NCI-H446 (cell line): Measurements from ENCODE around the gene FFAR2.
A peak's percentile ranks its signal among the peaks of the same experiment; 100 is the strongest.

Experiments used
- DNase-seq, 2 experiments: peaks; one replicate each; lab custom pipeline; 2025; lab: John Stamatoyannopoulos, UW

FFAR2 gene

DNA sequence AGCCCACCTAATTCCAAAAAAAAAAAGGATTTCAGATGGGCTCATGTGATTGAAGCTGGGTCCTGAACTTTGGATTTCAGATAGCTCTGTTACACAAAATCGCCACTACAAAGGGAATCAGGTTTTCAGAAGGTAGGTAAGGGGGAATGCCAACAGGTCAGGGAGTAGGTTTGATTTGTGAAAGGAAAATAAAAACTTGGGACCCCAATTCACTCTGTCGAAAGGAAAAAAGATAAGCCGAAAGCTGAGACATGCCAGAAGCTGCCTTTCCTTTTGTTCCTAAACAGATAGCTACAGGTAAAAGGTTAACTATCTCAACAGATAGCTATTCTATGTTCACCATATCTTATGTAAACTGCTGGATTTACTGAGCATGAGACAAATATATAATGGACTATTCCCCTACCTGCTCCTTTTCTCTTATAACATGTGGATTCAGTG is 38.2 kb downstream of the FFAR2 start:
- DNase-seq = no peak

DNA sequence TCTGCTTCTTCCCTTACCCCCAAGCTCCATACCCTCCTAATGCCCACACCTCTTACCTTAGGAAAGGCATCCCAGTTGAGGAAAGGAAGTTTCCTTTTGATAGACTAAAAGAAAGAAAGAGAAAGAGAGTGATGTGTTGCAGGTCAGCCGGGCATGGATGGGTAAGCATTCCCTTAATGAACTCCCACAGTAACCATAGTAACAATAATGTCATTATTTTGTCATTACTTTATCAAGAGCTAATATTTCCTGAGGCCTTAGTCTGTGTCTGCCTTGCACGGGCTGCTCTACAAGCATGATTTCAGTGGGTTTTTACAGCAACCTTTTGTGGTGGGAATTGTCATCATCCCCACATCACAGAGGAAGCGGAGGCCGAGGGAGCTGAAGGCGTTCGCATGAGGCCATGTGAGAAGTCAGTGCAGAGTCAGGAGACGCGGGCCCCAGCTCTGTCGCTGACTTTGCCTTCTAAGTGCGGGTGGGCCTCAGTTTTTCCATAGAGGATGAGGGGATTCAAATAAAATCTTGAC is 39.7 kb downstream of the FFAR2 start:
- no peak for DNase-seq

DNA sequence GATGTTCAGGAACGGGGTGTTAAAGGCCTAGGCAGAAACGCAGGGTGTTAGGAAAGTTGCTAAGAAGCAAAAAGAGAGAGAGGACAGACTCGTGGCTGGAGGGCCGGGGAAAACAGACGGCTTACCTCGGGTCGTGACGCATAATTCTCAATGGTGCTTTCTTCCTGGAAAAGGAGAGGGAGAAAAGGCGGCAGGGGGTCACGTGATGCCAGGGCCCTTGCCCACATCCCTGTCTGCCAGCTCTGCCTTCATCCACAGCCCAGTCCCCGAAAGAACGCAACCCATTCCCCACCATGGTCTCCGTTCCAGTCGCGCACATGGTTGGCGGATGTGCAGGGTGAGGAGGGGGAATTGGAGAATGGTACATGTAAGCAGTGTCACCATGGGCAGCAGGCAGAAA is 40.6 kb downstream of the FFAR2 start:
- no peak for DNase-seq

DNA sequence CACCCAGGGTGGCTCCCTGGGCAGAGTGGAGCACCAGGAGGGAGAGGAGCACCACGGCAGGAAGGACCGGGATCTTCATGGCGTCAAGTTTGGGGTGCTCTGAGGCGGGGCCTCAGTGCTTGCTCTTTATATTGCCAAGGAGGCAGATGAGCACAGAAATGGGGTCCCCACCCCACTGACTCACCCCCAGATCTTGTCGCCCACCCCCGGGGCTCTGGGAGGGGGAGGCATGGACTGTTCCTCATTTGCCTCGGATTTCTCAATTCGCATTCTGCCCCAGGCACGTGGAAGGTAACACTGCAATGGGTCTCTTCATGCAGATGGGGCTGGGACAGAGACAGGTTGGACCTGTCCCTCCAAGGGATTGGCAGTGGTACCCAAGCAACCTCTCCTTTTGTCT is 42.3 kb downstream of the FFAR2 start, which contains the start of gene KRTDAP:
Gene KRTDAP, minus strand, starts transcription at position 101 of the 400 bp plus-strand sequence. Its CDS starts 22 bp downstream, at position 79.
- DNase-seq = no peak

DNA sequence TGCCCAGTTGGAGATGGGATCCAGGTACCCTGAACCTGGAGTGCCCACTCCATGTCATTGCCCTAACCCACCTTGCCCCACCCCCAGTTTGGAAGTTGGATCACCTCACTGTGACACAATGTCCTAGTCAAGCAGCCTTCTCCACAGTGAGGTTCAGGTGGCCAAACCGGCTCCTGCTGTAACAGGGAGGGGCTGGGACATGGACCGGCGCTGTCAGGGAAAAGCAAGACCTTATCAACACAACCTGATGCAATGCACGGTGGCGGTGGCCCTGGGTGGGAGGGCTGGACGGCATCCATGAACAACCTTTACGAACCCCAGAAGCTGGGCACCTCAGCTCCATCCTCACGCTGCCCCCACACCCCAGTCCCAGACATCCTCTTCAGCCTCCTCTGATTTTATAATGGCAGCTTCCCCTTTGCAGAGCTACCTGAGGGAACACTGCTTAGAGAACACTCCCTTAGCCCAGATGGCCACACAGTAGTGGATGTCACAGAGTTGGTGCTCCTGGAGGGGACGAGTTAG is 43.8 kb downstream of the FFAR2 start:
- no peak for DNase-seq

DNA sequence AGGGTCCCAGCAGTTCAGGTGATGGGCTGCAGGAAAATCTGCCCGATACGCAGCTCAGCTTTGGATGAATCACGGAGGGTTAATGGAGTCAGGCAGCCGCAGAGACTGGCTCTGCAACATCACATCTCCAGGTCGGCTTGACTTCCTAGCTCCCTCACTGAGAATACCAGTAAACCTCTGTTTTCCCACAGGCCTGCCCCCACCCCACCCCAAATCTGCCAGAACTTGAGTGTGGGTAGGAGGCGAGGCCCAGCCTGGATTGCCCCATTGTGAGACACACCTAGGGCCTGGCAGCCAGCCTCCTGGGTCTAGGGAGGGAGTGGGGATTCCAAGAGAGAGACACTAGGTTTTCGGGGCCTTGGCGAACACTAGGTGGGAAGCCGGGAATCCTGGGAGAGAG is 45.9 kb downstream of the FFAR2 start:
- no peak for DNase-seq

DNA sequence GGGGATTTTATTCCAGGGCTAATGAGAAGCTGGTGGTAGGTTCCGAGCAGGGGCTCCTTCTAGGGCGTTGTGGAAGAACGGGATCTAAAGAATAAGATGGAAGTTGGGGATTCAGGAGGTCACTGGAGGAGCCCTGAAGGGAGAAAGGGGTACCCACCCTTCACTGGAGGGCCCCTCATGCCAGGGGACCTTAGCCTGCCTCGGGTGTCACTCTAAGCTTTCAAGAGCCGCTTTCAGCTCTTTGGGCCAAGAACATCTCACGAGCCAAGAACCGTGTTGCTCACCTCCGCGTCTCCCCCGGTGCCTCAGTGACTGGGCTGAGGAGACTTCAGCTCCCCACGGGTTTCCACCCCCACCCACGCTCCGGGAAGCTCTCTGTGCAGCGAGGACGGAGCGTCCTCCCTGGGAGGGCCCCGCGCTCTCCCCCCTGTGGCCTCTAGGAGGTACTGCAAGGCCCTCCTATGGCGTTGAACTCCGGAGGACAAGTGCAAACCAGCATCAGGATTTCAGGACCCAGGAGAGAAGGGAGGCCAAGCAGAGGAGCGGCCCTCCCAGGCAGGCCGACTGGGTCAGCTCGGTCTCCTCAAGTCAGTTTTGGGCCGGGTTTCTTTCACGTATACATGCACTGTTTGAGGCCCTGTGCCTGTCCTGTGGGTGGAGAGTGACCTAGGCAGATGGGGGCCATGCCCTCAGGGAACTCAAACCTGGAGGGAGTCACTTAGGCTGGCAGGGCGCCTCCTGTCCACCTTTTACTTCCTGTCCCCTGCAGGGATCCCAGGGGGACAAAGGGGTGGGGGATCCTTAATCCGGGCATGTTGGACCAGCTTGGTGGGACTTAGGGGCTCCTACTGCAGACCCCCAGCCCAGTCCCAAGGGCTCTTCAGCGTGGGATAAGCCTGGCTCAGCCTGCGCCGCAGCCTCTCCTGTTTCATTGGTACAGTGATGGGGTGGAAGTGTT is 47.3 kb downstream of the FFAR2 start:
- peak in 1 of 2 experiments; percentile 66 for DNase-seq

DNA sequence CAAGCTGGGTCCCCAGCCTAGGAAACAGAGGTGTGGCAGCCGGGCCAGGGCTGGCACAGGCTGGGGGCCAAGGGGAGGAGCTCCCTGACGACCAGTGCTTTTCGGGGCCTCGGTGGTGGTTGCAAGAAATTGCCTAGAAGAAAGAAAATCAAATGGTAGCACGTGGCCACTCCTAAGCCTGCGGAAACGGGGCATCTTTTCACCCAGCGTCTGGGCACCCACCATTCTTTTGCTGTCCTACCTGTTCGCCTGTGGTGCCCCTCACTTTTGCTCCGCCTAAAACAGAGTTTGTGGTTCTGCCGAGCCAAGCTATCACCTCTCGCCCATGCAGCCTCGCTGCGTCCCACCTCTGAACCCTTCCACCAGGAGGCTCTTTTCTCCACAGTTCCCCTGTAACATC is 49.3 kb downstream of the FFAR2 start:
- DNase-seq = no peak

DNA sequence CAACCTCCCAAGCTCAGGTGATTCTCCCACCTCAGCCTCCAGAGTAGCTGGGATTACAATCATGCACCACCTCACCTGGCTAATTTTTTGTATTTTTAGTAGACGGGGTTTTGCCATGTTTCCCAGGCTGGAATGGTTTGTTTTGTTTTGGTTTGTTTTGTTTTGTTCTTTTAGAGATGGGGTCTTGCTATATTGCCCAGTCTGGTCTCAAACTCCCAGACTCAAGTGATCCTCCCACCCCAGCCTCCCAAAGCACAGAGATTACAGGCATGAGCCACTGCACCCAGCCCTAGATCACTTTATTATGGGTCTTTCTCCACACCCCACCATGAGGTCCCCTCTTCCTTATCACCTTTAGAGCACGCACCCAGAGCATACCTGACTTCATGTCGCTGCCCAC is 50.2 kb downstream of the FFAR2 start:
- DNase-seq = no peak

DNA sequence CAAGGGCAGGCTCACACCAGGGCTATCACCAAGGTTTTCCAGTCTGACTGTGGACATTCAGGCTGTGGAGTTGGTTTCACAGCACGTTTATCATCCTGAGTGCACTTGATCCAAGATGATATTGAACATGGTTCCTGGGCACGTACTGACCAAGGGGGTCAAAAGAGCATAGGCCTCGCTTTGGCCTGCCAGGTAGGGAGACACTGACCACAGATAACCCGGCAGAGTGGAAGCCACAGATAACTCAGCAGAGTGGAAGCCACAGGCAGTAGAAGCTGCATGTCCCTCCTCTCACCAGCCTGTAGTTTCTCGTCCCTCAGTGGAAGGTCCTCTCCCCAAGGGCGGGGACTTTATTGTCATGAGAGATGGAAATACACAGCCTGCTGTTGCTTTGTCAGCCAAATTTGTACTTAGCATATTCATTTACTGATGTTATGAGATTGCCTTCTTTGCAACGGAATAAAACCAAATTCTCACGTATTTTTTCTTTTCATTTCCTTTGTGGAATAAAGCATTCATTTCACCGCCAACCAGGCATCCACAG is 51.0 kb downstream of the FFAR2 start:
- no peak for DNase-seq

DNA sequence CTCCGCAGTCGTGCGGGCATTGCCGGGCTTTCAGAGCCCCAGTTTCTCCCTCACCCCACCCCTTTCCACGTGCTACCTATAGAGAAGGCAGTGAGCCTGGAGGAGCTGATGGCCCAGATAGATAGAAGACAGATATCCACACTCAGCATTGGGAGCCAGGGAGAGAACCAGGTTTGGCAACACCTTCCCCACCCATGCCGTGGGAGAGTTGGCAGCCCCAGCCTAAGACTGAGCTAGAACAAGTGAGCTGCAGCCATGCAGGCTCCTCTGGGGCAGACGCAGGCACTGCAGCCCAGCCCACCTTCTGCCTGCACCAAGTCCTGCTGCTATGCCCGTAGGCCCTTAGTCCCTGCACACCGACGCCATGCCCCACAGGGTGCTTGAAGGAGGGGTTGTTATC is 52.6 kb downstream of the FFAR2 start:
- no peak for DNase-seq
